ENCODE results near the gene GLB1L.

Gene GLB1L

GRCh38 chr2:219198974-219199373 is 46.3 kb downstream of the GLB1L start:
- Histone ChIP-seq H3K27ac (ENCODE audit: low read depth, low read length) (no peak overlapping the region), H3K9ac (ENCODE audit: low read length) (no peak overlapping the region), H3K4me3 (ENCODE audit: low read depth in 1 of 2, low read length in 2 of 2) (no peak overlapping the region), H3K4me1 (ENCODE audit: insufficient read depth, low read length) (no peaks in the 10 kb centered on the region), H3K27me3 (ENCODE audit: control insufficient read depth in 1 of 2, insufficient read depth in 2 of 2, low read length in 2 of 2) (no peaks in the 10 kb centered on the region), H3K9me3 (ENCODE audit: low read length) (no peaks in the 10 kb centered on the region), H3K36me3 (ENCODE audit: insufficient read depth, low read length) (no peaks in the 10 kb centered on the region)

- Histone ChIP-seq H3K27ac (ENCODE audit: low read depth, low read length) (no peak overlapping the region), H3K9me3 (ENCODE audit: low read length) (no peaks in the 10 kb centered on the region), H3K27me3 (ENCODE audit: control insufficient read depth in 1 of 2, insufficient read depth in 2 of 2, low read length in 2 of 2) (no peaks in the 10 kb centered on the region), H3K4me3 (ENCODE audit: low read depth in 1 of 2, low read length in 2 of 2) (no peak overlapping the region), H3K9ac (ENCODE audit: low read length) (no peak overlapping the region), H3K4me1 (ENCODE audit: insufficient read depth, low read length) (no peaks in the 10 kb centered on the region), H3K36me3 (ENCODE audit: insufficient read depth, low read length) (no peaks in the 10 kb centered on the region)
Measured at GRCh38 chr2:219197388-219197787, 47.9 kb downstream of the GLB1L start.

GRCh38 chr2:219186754-219187456 is 58.3 kb downstream of the GLB1L start:
- Histone ChIP-seq H3K9ac (ENCODE audit: low read length) (no peak overlapping the region), H3K4me1 (ENCODE audit: insufficient read depth, low read length) (no peaks in the 10 kb centered on the region), H3K36me3 (ENCODE audit: insufficient read depth, low read length) (peaks cover 31% of the 10 kb centered on the region), H3K9me3 (ENCODE audit: low read length) (no peaks in the 10 kb centered on the region), H3K27ac (ENCODE audit: low read depth, low read length) (no peak overlapping the region), H3K27me3 (ENCODE audit: control insufficient read depth in 1 of 2, insufficient read depth in 2 of 2, low read length in 2 of 2) (no peaks in the 10 kb centered on the region), H3K4me3 (ENCODE audit: low read depth in 1 of 2, low read length in 2 of 2) (no peak overlapping the region)

Data from muscle layer of colon (tissue), 2 donors.